Common myeloid progenitor, CD34-positive (primary cell): ENCODE data around the gene ATG10.

Experiments used
- CTCF ChIA-PET: fragments of 350-600 bp; sonication (Branson Sonifier 250); formaldehyde crosslinking; loops from one replicate; lab custom pipeline; 2021; ENCODE audit warnings: antibody characterized with exemption; lab: Charles Lee
- POLR2A ChIA-PET: fragments of 350-600 bp; sonication (Branson Sonifier 250); formaldehyde crosslinking; loops from one replicate; lab custom pipeline; 2021; ENCODE audit warnings: antibody characterized with exemption; lab: Charles Lee
- DNase-seq, 3 donors: peaks; one replicate each; pipeline versions ENCODE4 v3.0.0 to v3.0.0-alpha.2; 2013
- H3K27ac ChIP-seq, 2 experiments: 1 replicate in 1 of 2; 2 replicates in 1 of 2; pipeline ENCODE4 v1.7.0; 2013; ENCODE audit warnings: inconsistent platforms in 2 of 2, low read length in 2 of 2, mild to moderate bottlenecking in 2 of 2, low read depth in 1 of 2, moderate library complexity in 1 of 2; ENCODE audit not compliant: severe bottlenecking in 2 of 2, insufficient read depth in 1 of 2, poor library complexity in 1 of 2
- H3K27me3 ChIP-seq, 5 experiments: replicated peaks in 2 of 5; 1 replicate in 3 of 5; 2 replicates in 2 of 5; pipeline versions ENCODE4 v1.6.1 to v1.7.0; 2013; ENCODE audit warnings: low read length in 4 of 5, mild to moderate bottlenecking in 2 of 5, moderate library complexity in 2 of 5, inconsistent platforms in 1 of 5; ENCODE audit not compliant: insufficient read depth in 5 of 5, control insufficient read depth in 4 of 5
- H3K36me3 ChIP-seq, 4 experiments: 1 replicate in 2 of 4; 2 replicates in 2 of 4; pipeline versions ENCODE4 v1.6.1 to v1.7.0; 2013; ENCODE audit warnings: low read length in 3 of 4, control low read depth in 1 of 4, mild to moderate bottlenecking in 1 of 4; ENCODE audit not compliant: control insufficient read depth in 4 of 4, insufficient read depth in 4 of 4
- H3K4me1 ChIP-seq, 4 experiments: 1 replicate in 3 of 4; 2 replicates in 1 of 4; pipeline versions ENCODE4 v1.6.1 to v1.7.1; 2013; ENCODE audit warnings: low read length in 3 of 4, mild to moderate bottlenecking in 3 of 4, control low read depth in 1 of 4, inconsistent platforms in 1 of 4, moderate library complexity in 1 of 4; ENCODE audit not compliant: control insufficient read depth in 4 of 4, insufficient read depth in 4 of 4; ENCODE audit errors: control extremely low read depth in 1 of 4
- H3K4me3 ChIP-seq, 7 experiments: 1 replicate in 4 of 7; 2 replicates in 3 of 7; pipeline versions ENCODE4 v1.5.1 to v1.7.0; 2013; ENCODE audit warnings: mild to moderate bottlenecking in 7 of 7, low read length in 6 of 7, moderate library complexity in 6 of 7, inconsistent platforms in 2 of 7, low read depth in 2 of 7, control low read depth in 1 of 7; ENCODE audit not compliant: insufficient read depth in 4 of 7, control insufficient read depth in 1 of 7; ENCODE audit errors: extremely low read depth in 1 of 7
- H3K9me3 ChIP-seq, 5 experiments: 1 replicate in 4 of 5; 2 replicates in 1 of 5; pipeline versions ENCODE4 v1.6.1 to v1.7.1; 2013; ENCODE audit warnings: low read length in 4 of 5, mild to moderate bottlenecking in 2 of 5, inconsistent platforms in 1 of 5, low read depth in 1 of 5, moderate library complexity in 1 of 5; ENCODE audit not compliant: control insufficient read depth in 4 of 5, insufficient read depth in 2 of 5; ENCODE audit errors: control extremely low read depth in 1 of 5
- WGBS: methylation state at CpG from one replicate; pipeline ENCODE4 v1.1.5; 2013; ENCODE audit not compliant: insufficient coverage; 5-methylcytosine and 5-hydroxymethylcytosine counted together

Gene ATG10

GRCh38 chr5:82218374-82219156, 246.7 kb downstream of the ATG10 start:
- Histone ChIP-seq H3K4me1 (peaks cover 0 to 8% (median under 1%) of the 10 kb centered on the region in 4 experiments), H3K27me3 (no peaks in the 10 kb centered on the region), H3K36me3 (peaks cover 0 to 1% (median 0%) of the 10 kb centered on the region in 4 experiments), H3K27ac (no peak overlapping the region), H3K4me3 (no peak overlapping the region), H3K9me3 (no peaks in the 10 kb centered on the region)
- ChIA-PET POLR2A (no interaction called here), CTCF (interaction anchor here (0.6 kb wide), 1 partner anchor 13 kb away, joined by 3 read pairs; no protein-coding TSS in a partner anchor)
- WGBS = 100% methylated on average over 1 of the region's 7 CpGs
- no peak for DNase-seq

- ChIA-PET POLR2A (no interaction called here), CTCF (interaction anchor here (0.6 kb wide), 1 partner anchor 20 kb away, joined by 3 read pairs; no protein-coding TSS in a partner anchor)
Measured at GRCh38 chr5:82221020-82221419, 249.2 kb downstream of the ATG10 start.

GRCh38 chr5:82222597-82223574, 251.1 kb downstream of the ATG10 start:
- DNase-seq = no peak
- CTCF ChIA-PET = no interaction called here
- no peaks in the 10 kb centered on the region for H3K36me3 ChIP-seq
- H3K9me3 ChIP-seq = no peaks in the 10 kb centered on the region
- POLR2A ChIA-PET = no interaction called here
- H3K4me1 ChIP-seq = peaks cover 0 to 18% (median 12%) of the 10 kb centered on the region in 4 experiments
- whole genome bisulfite sequencing = 100% methylated on average over 1 of the region's 5 CpGs
- H3K4me3 ChIP-seq = no peak overlapping the region
- H3K27ac ChIP-seq = no peak overlapping the region
- no peaks in the 10 kb centered on the region for H3K27me3 ChIP-seq

More at GRCh38 chr5:82221020-82221419, 249.2 kb downstream of the ATG10 start:
- DNase-seq = no peak
- Histone ChIP-seq H3K9me3 (no peaks in the 10 kb centered on the region), H3K4me3 (no peak overlapping the region), H3K4me1 (peaks cover 0 to 18% (median 12%) of the 10 kb centered on the region in 4 experiments), H3K27me3 (no peaks in the 10 kb centered on the region), H3K36me3 (no peaks in the 10 kb centered on the region), H3K27ac (no peak overlapping the region)
- WGBS = 90% methylated on average over 1 of the region's 2 CpGs

- ChIA-PET POLR2A (no interaction called here), CTCF (interaction anchor here (0.7 to 3.3 kb wide), 19 partner anchors 9 to 794 kb away, joined by 3 to 44 read pairs (median 4); partner anchors contain the start of gene SSBP2)
- 28% methylated on average over 4 of the region's 7 CpGs for WGBS
- peaks cover 0 to 16% (median 12%) of the 10 kb centered on the region in 4 experiments for H3K4me1 ChIP-seq
- no peaks in the 10 kb centered on the region for H3K36me3 ChIP-seq
- no peaks in the 10 kb centered on the region for H3K9me3 ChIP-seq
- H3K27ac ChIP-seq = no peak overlapping the region
- H3K4me3 ChIP-seq = no peak overlapping the region
- H3K27me3 ChIP-seq = no peaks in the 10 kb centered on the region
- peak; percentile 63 to 79 (median 74) for DNase-seq
Measured at GRCh38 chr5:82225525-82226172, 253.8 kb downstream of the ATG10 start.

GRCh38 chr5:82234885-82235284, 263.1 kb downstream of the ATG10 start:
- no peaks in the 10 kb centered on the region for H3K36me3 ChIP-seq
- no peaks in the 10 kb centered on the region for H3K4me1 ChIP-seq
- H3K4me3 ChIP-seq = no peak overlapping the region
- no peak for DNase-seq
- no peaks in the 10 kb centered on the region for H3K27me3 ChIP-seq
- CTCF ChIA-PET = interaction anchor here (1.2 to 3.3 kb wide), 2 partner anchors 10 to 23 kb away, joined by 3 to 15 read pairs; no protein-coding TSS in a partner anchor
- WGBS = 90% methylated on average over 3 of the region's 5 CpGs
- H3K27ac ChIP-seq = no peak overlapping the region
- POLR2A ChIA-PET = no interaction called here
- H3K9me3 ChIP-seq = no peaks in the 10 kb centered on the region

GRCh38 chr5:82244151-82244550, 272.3 kb downstream of the ATG10 start:
- POLR2A ChIA-PET = no interaction called here
- WGBS = 100% methylated on average over 2 of the region's 2 CpGs
- CTCF ChIA-PET = no interaction called here

More at GRCh38 chr5:82244151-82244550, 272.3 kb downstream of the ATG10 start:
- Histone ChIP-seq H3K9me3 (peaks cover 2 to 18% (median 8%) of the 10 kb centered on the region in 5 experiments), H3K4me3 (no peak overlapping the region), H3K27me3 (no peaks in the 10 kb centered on the region), H3K27ac (no peak overlapping the region), H3K36me3 (peaks cover 0 to 9% (median 0%) of the 10 kb centered on the region in 4 experiments), H3K4me1 (no peaks in the 10 kb centered on the region)
- no peak for DNase-seq
